MG63 (cell line): ENCODE data around the gene MTMR2. TPM values are rescaled to one million over a fixed set of nuclear protein-coding genes. Genes with fewer than 3 reads are reported as not detected.

Source experiments
- DNase-seq: peaks from one replicate; pipeline ENCODE4 v3.0.0-alpha.2; 2020
- H3K27me3 ChIP-seq: fragments of 250-450 bp; sonication (Bioruptor Pico); 2 replicates; pipeline ENCODE4 v1.5.1; 2020; ENCODE audit warnings: mild to moderate bottlenecking, moderate library complexity
- H3K36me3 ChIP-seq: fragments of 250-450 bp; sonication (Bioruptor Pico); 2 replicates; pipeline ENCODE4 v1.5.1; 2020; ENCODE audit warnings: mild to moderate bottlenecking, moderate library complexity
- H3K4me3 ChIP-seq: fragments of 250-450 bp; sonication (Bioruptor Pico); 2 replicates; pipeline ENCODE4 v1.5.1; 2020; ENCODE audit warnings: mild to moderate bottlenecking, moderate library complexity
- H3K9me3 ChIP-seq: fragments of 250-450 bp; sonication (Bioruptor Pico); 2 replicates; pipeline ENCODE4 v1.5.1; 2020; ENCODE audit warnings: mild to moderate bottlenecking, moderate library complexity
- total RNA-seq: library from RNA; depleted of rRNA; stranded (reverse); fragments of >200 nt; shearing (Covaris generic); gene quantifications from 2 replicates; pipeline ENCODE4 v1.2.3, GENCODE V29; 2014; ENCODE audit warnings: low replicate concordance

MTMR2 gene
- total RNA-seq, 1 experiment from 2014 or later: 14.4 TPM

DNA sequence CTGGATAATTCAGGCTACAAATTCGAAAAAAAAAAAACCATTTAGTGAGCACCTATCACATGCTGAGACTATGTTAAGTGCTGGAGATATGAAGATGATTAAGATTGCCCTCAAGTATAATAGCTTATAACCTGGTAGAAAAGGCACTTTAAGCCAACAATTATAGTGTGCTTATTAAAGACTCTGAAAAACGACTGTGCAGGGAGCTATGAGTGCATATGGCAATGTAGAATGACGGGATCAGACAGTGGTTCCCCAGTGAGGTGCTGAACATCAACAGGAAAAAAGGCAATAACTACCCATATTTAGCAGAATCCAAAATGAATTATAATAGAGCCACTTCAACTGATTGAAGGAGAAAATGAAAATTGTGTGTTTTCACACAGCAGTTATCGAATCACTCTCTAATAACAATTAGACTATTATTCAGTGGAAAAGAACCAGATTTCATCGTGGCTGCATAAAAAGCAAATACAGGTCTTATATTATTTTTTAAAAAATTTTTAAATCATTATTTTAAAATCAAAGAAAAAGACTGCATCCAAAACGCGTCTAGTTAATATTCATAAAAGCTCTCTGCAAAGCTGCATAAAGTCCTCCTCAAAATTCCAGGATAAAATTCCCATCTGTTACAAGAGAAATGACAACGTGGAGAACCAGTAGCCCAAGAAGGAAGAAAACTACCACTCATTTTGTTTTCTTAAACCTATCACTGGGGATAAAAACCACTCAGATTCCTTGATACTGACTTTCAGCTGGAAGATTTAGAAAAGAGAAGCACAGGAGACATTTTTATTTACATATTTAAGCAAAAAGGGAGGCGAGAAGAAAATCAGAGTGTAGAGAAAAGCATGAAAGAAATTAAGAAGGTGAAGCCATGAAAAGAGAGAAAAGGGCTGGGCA is 1.1 kb downstream of the MTMR2 start:
- DNase-seq: no peak
- Histone ChIP-seq H3K4me3 (peak overlapping the region; percentile 86), H3K36me3 (no peaks in the 10 kb centered on the region), H3K9me3 (no peaks in the 10 kb centered on the region), H3K27me3 (no peaks in the 10 kb centered on the region)

DNA sequence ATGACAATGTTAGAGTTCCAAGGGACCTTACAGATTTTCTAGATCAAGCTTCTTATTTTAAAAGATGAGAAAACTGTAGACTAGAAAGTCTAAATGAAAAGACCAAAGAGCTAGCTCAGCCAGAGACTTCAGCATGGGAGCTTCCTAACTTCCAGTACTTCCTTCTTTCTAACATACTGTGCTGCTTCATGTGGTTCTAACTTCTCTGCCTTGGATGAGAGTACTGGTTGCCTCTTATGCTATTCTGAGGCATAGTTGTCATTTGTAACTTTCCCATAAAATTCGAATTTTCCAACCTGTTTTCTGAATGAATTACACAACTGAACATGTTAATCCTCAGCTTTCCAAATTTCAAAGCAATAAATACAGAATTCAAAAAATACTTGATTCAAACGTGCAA is 1.8 kb downstream of the MTMR2 start:
- Histone ChIP-seq H3K36me3 (no peaks in the 10 kb centered on the region), H3K9me3 (no peaks in the 10 kb centered on the region), H3K4me3 (no peak overlapping the region), H3K27me3 (no peaks in the 10 kb centered on the region)
- no peak for DNase-seq

DNA sequence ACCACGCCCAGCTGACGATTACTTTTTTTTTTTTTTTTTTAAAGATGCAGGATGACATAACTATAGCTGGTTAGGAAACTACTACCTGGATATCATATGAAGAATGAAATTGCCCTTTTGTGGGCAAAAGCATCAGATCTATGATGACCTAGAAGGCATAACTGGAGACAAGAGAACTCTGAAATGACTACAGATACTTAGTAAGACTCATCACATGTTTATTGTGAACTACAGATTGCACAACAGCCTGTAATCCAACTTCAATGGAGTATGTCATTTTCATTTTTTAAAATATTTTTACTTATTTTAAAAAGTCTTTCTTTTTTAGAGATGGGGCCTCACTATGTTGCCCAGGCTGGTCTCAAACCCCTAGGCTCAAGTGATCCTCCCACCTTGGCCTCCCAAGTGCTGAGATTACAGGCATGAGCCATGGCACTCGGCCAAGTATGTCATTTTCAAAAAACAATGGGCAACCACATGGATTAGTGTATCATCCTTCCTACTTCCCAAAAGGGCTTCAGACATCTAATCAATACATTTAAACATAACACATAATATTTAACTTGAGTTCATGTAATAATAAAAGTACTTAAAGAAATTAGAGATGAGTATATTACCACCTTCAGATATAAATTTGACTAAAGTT is 3.3 kb downstream of the MTMR2 start:
- Histone ChIP-seq H3K9me3 (no peaks in the 10 kb centered on the region), H3K36me3 (no peaks in the 10 kb centered on the region), H3K4me3 (no peak overlapping the region), H3K27me3 (no peaks in the 10 kb centered on the region)
- no peak for DNase-seq

DNA sequence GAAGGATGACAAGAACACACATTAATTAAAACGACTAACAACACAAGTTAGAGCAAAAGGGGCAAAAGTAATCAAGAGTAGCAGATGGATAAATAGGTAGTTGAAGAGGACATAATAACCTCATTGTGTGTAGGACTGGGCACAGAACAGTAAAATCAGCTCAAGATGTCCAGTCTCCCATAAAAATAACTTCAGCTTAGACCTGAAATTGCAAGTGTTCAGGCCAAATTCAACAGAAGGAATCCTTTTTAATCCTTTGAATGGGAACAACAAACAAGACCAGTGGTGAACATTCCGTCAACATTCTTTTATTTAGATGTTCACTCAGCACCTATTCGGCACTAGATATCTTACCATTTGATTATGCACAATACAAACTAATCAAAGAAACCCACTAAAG is 4.4 kb downstream of the MTMR2 start:
- Histone ChIP-seq H3K36me3 (no peaks in the 10 kb centered on the region), H3K27me3 (no peaks in the 10 kb centered on the region), H3K9me3 (no peaks in the 10 kb centered on the region), H3K4me3 (no peak overlapping the region)
- no peak for DNase-seq

DNA sequence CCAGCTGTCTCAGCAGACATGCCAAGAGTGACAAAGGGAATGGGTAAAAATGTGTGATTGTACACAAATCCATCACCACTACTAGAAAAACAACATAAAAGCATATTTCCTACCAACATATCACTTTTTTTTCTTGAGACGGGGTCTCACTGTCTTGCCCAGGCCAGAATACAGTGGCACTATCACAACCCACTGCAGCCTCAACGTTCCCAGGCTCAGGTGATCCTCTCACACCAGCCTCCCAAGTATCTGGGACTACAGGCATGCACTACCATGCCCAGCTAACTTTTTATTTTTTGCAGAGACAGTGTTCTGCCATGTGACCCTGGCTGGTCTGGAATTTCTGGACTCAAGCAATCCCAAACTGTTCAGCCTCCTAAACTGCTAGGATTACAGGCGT is 5.2 kb downstream of the MTMR2 start:
- H3K9me3 ChIP-seq: no peaks in the 10 kb centered on the region
- H3K4me3 ChIP-seq: no peak overlapping the region
- DNase-seq: no peak
- no peaks in the 10 kb centered on the region for H3K27me3 ChIP-seq
- no peaks in the 10 kb centered on the region for H3K36me3 ChIP-seq

DNA sequence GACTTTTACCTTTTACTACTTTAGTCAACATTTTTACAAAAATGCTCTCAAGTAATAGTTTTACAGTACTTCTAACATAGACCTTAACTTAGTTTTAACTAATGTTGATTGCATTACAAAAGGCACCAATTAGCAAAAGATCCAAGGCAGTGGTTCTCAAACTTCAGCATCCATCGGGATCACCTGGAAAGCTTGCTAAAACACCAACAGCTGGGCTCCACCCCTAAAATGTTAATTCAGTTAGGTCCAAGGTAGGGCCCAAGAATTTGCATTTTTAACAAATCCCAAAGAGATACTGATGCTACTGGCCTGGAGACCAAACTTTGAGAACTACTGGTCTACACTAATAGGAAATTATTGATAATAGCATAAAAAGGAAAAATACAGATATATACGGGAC is 5.9 kb downstream of the MTMR2 start:
- no peaks in the 10 kb centered on the region for H3K36me3 ChIP-seq
- no peak overlapping the region for H3K4me3 ChIP-seq
- DNase-seq: no peak
- no peaks in the 10 kb centered on the region for H3K27me3 ChIP-seq
- no peaks in the 10 kb centered on the region for H3K9me3 ChIP-seq

DNA sequence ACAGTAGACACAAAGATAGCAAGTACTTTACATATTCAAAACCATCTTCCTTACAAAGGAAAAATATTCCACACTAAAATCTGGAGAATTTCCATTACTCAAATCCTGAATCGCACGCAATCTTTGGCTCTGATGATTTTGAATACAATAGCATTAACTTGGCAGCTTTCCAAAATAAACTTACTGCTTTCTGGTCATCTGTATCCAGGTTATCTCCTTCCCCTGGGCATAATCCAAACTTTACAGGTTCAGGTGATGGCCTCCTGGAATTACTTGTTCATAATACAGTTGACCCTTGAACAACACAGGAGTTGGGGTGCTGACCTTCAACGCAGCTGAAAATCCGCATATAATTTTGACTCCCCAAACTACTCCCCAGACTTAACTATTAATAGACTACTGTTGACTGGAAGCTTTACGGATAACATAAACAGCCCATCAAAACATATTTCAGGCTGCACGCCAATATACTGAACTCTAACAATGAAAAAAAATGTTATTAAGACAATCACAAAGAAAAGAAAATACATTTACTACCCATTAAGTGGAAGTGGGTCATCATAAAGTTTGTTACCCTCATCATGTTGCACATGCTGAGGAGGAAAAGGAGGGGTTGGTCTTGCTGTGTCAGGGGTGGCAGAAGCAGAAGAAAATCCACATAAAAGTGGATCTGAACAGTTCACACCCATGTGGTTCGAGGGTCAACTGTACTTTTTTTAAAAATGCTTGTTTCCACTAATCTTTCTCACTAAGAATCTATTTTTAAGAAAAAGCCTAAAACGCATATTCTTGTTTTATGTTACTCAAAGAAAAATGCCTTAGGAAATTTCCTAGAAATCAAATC is 6.5 kb downstream of the MTMR2 start:
- DNase-seq: no peak
- H3K4me3 ChIP-seq: no peak overlapping the region
- no peaks in the 10 kb centered on the region for H3K36me3 ChIP-seq
- no peaks in the 10 kb centered on the region for H3K27me3 ChIP-seq
- H3K9me3 ChIP-seq: no peaks in the 10 kb centered on the region

DNA sequence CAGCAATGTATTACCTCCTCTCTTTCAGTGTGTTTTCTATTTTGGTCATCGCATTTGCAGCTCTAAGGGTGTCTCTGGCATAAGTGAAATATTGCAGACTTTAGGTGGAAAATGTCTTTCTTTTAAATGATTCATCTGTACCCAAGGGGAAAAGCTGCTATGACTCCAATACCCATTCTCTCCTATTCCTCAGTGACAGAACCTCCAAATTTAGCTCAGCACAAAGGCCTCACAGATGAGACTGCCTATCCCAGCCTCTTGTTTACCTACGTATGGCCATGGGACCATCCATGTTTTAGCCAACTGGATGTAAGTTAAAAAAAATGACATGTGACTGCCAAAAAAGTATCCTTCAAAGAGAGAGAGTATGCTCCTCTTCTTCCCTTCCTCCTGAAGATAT is 7.9 kb downstream of the MTMR2 start:
- no peaks in the 10 kb centered on the region for H3K36me3 ChIP-seq
- H3K9me3 ChIP-seq: no peaks in the 10 kb centered on the region
- H3K27me3 ChIP-seq: no peaks in the 10 kb centered on the region
- H3K4me3 ChIP-seq: no peak overlapping the region
- DNase-seq: no peak

DNA sequence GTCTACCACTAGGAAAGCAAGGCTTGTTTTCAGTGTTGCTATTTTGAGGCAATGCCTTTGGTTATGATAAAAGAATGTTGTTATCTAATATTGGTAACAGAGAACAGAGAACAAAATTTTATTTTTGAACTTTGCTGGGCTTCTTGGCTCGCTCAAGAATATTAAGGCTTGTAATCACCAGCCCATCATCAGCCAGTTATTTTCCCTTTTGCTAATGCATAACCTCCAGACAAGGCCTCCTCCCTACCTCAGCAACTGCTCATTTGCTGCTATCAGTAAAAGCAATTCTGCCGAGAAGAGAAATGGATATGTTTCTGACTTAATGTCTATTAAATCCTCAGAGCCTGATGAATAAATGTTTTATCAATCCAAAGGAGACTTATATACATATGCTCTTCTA is 8.9 kb downstream of the MTMR2 start:
- Histone ChIP-seq H3K27me3 (no peaks in the 10 kb centered on the region), H3K4me3 (no peak overlapping the region), H3K9me3 (no peaks in the 10 kb centered on the region), H3K36me3 (0 out of 2 replicates have a peak, but pooled peaks cover 2% of the 10 kb centered on the region)
- no peak for DNase-seq

DNA sequence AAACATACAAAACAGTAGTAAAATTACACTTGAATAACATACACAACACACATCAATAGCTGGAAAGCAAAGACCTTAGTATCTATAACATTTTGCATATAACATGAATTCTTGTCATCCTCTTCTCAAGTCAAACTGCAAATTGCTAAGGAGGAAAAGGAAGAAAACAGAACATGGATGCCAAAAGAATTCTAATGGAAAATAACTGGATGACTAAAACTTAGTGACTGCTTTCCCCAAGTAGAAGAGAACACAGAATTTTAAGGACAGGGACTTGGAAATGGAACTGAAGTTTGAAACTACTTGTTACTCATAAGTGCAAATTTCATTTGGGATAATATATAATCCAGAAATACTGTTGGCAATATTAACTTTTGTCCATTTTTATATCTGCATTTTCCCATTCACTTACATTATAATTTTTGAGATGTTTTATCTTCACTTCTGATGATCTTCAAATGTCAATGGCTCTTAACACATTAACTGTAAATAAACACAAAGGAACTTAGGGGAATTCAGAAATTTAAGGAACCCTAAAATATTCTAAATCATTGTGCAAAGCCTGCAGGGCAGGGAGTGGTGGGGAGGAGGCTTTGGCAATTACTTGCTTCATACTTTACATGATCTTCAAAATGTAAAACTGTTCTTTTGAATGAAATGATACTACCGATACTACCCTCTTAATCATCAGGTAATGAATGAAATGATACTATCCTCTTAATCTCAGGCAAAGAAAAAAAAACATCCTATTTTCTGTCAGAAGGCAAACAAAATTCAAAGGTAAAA is 9.9 kb downstream of the MTMR2 start:
- no peaks in the 10 kb centered on the region for H3K27me3 ChIP-seq
- 0 out of 2 replicates have a peak, but pooled peaks cover 2% of the 10 kb centered on the region for H3K36me3 ChIP-seq
- DNase-seq: no peak
- H3K4me3 ChIP-seq: no peak overlapping the region
- H3K9me3 ChIP-seq: no peaks in the 10 kb centered on the region

DNA sequence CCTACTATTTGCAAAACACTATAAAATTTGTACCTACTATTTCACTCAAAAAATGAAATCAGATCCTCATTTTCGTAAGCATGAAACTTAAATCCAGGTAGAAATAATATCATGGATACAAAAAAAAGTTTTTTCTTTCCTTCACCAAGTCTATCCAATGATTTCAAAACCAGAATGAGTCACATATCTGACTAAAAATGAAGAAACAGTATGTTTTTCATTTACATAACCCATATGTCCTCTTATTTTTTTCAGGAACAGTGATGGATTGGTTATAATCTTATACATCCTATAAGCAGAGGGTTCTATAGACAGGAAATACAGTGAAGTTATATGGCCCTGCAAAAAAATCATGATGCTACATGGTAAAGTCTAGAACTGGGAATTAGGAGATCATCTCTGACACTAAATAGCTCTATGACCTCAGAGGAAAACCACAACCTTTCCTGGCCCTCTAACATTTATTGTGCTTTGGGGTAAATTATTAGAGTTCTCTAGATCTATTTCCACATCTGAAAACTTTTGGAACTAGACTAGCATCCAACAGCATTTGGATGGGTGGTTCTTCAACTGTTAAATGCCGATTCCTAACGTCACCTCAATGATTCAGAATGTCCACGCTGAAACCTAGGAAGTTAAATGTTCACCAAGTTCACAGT is 10.9 kb downstream of the MTMR2 start:
- Histone ChIP-seq H3K4me3 (no peak overlapping the region), H3K9me3 (peaks cover 4% of the 10 kb centered on the region), H3K36me3 (0 out of 2 replicates have a peak, but pooled peaks cover 2% of the 10 kb centered on the region), H3K27me3 (no peaks in the 10 kb centered on the region)
- no peak for DNase-seq

DNA sequence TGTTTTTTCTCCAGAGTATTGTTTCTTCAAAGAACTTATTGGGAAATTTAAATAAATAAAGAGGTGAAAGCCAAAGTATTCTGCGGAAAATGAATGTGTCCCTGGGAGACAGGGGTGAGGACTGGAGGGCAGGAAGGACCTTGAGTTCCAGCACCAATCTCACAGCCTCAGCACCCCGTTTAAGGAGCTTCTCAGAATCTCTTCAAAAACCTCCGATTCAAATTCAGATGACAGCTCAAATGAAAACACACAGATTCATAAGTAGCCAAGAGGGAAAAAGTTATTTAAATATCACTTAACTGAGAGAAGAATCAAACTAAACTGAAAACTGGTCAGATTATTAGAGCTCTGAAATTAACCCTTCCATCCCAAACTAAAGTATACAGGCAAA is 12.5 kb downstream of the MTMR2 start:
- Histone ChIP-seq H3K9me3 (peaks cover 8% of the 10 kb centered on the region), H3K27me3 (no peaks in the 10 kb centered on the region), H3K36me3 (0 out of 2 replicates have a peak, but pooled peaks cover 2% of the 10 kb centered on the region), H3K4me3 (no peak overlapping the region)
- no peak for DNase-seq

DNA sequence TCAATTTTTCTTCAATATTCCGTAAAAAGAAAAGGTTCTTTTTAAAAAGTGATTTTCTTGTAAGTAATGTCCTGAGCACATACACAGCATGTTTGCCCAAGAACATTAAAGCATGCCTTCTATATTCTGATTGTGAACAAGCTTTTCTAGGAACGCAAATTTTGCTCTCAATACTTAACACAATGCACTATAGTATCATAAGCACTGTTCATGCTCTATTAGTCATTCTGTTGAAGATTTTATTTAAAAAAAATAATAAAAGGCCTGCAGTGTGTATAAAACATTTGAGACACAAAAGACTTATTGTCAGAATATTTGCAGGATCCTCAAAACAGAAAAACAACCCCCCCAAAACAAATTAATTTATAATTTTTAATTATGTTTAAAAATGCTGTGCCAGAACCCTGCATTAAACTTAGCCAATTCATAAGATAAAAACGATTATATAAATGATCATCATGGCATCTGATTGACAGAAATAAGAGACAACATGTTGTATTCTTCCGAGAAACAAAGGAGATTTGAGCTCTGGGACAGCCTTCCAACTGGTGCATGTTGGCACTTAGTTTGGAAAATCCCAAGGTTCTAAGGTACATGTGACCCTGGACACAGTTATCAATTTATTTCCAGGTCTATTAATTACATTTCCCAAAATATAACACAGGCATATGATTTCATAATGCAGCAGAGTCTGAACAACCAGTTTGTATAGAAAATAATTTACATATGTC is 13.1 kb downstream of the MTMR2 start:
- Histone ChIP-seq H3K27me3 (no peaks in the 10 kb centered on the region), H3K9me3 (peaks cover 8% of the 10 kb centered on the region), H3K4me3 (no peak overlapping the region), H3K36me3 (0 out of 2 replicates have a peak, but pooled peaks cover 2% of the 10 kb centered on the region)
- no peak for DNase-seq

DNA sequence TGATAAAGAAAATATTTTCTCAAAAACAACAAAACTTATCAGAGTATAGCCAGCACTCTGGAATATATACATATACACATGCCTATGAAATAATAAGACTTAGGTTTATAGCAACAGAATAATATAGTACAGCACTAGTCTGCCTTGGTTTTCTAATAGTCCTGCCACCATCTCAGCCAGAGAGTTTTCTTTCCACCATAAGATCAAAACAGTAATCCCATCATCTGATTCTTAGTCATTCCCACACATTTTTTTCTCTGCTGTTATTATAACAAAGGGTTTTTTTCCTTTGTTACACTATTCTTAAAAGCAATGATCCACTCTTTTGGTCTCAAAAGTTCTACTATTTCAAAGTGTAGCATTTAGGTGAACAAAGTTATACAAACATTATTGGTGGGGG is 15.1 kb downstream of the MTMR2 start:
- DNase-seq: no peak
- Histone ChIP-seq H3K36me3 (0 out of 2 replicates have a peak, but pooled peaks cover 2% of the 10 kb centered on the region), H3K4me3 (no peak overlapping the region), H3K9me3 (peaks cover 8% of the 10 kb centered on the region), H3K27me3 (no peaks in the 10 kb centered on the region)

DNA sequence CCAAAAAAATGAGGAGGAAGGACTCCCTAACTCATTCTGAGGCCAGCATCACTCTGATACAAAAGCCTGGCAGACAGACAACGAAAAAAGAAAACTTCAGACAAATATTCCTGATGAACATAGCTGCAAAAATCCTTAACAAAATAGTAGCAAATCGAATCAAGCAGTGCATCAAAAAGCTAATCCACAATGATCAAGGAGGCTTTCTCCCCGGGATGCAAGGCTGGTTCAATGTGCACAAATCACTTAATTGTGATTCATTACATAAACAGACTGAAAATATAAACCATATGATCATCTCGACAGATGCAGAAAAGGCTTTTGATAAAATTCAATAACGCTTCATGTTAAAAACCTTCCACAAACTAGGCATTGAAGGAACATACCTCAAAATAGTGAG is 16.4 kb downstream of the MTMR2 start:
- Histone ChIP-seq H3K9me3 (peaks cover 8% of the 10 kb centered on the region), H3K36me3 (0 out of 2 replicates have a peak, but pooled peaks cover 2% of the 10 kb centered on the region), H3K27me3 (no peaks in the 10 kb centered on the region), H3K4me3 (no peak overlapping the region)
- no peak for DNase-seq
